Activated T-cell treated with anti-CD3 and anti-CD28 coated beads, Interleukin-2, amount 50 U/mL, for 4 hours (primary cell): ENCODE data around the gene TMEM141. TPM values are rescaled to one million over a fixed set of nuclear protein-coding genes. Genes with fewer than 3 reads are reported as not detected.
"Not testable (repeated sequence)": the region's sequence is repeated elsewhere in the genome, so short reads cannot be mapped to it uniquely, and the experiment has no call there.

Experiments used
- ATAC-seq, 2 donors: fragments of 200-7000 bp; cut with Tn5 transposase; one replicate each; pipeline ENCODE4 v1.10.0; 2021
- DNase-seq: peaks from one replicate; pipeline ENCODE4 v3.0.0-alpha.2; 2020
- H3K27me3 Mint-ChIP-seq: one replicate; pipeline ENCODE4 v1.8.0; 2021; ENCODE audit warnings: low read depth, mixed read lengths
- H3K36me3 Mint-ChIP-seq: one replicate; pipeline ENCODE4 v1.8.0; 2022; ENCODE audit warnings: mixed read lengths; ENCODE audit not compliant: insufficient read depth
- H3K4me1 Mint-ChIP-seq: one replicate; pipeline ENCODE4 v1.8.0; 2021; ENCODE audit warnings: low read depth, mixed read lengths
- H3K4me3 Mint-ChIP-seq: one replicate; pipeline ENCODE4 v1.8.0; 2021; ENCODE audit warnings: mild to moderate bottlenecking, moderate library complexity, mixed read lengths
- H3K9me3 Mint-ChIP-seq: one replicate; pipeline ENCODE4 v1.8.0; 2021; ENCODE audit warnings: mixed read lengths
- total RNA-seq, 3 donors: library from RNA; stranded (reverse); gene quantifications; one replicate each; pipeline ENCODE4 v1.2.1, GENCODE V29; 2021

TMEM141 gene
- total RNA-seq, 3 donors from 2014 or later = 49.5 to 53.0 (median 51.9) TPM

DNA sequence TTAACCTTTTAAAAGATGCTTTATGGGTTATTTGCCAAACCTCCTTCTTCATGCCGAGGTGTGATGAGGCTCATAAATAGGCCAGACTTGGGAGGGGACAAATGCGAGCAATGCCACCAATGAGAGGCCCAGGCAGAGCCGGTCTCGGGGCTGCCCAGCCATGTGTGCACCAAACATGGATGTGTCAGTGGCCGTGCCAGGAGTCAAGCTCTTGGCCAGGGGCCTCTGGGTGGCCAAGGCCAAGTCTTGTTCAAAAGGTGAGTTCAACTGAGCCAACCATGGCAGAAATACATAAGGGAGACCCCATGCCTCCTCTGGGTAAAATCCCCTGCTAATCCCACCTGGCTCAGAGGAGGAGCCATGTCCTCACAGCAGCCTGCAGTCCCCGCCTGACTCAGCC lies 16.0 kb upstream of the TMEM141 start:
- Mint-ChIP-seq H3K4me3 (no peak overlapping the region), H3K9me3 (peaks cover 7% of the 10 kb centered on the region), H3K4me1 (no peaks in the 10 kb centered on the region), H3K36me3 (no peaks in the 10 kb centered on the region), H3K27me3 (peaks cover 23% of the 10 kb centered on the region)
- DNase-seq (no peak), ATAC-seq (no peak)

DNA sequence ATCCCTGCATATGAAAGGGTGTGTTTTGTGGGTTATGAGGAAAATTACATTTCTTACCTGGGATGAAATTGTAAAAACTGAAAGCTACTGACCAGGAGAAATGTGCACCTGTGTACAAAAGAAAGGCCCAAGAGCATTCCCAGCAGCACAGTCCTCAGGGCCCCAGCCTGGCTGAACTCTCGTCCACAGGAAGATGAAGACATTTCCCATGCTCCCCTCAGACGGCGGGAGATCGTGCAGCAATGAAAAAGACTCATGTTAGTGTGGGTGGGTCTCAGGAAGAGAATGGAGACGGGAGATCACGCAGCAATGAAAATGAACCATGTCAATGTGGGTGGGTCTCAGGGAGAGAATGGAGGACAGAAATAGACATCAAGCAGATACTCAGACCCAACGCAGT lies 14.2 kb upstream of the TMEM141 start:
- no peaks in the 10 kb centered on the region for H3K4me1 Mint-ChIP-seq
- peaks cover 7% of the 10 kb centered on the region for H3K9me3 Mint-ChIP-seq
- DNase-seq = no peak
- no peak overlapping the region for H3K4me3 Mint-ChIP-seq
- no peaks in the 10 kb centered on the region for H3K36me3 Mint-ChIP-seq
- ATAC-seq = no peak
- peaks cover 23% of the 10 kb centered on the region for H3K27me3 Mint-ChIP-seq

DNA sequence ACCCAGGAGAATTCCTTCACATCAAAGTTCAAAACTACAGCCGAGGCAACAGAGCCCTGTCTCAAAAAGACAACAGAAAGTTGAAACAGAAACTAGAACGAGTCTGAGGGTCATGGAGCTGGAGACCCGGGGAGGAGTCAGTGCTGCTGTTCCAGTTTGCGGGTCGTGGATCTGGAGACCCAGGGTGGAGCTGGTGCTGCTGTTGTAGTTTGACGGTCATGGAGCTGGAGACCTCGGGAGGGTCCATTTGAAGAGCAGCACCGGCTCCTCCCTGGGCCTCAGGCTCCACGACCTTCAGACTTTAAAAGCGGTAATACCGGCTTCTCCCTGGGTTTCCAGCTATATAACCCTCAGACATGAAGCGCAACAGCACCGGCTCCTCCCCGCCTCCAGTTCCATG lies 13.8 kb upstream of the TMEM141 start:
- H3K9me3 Mint-ChIP-seq = peaks cover 7% of the 10 kb centered on the region

DNA sequence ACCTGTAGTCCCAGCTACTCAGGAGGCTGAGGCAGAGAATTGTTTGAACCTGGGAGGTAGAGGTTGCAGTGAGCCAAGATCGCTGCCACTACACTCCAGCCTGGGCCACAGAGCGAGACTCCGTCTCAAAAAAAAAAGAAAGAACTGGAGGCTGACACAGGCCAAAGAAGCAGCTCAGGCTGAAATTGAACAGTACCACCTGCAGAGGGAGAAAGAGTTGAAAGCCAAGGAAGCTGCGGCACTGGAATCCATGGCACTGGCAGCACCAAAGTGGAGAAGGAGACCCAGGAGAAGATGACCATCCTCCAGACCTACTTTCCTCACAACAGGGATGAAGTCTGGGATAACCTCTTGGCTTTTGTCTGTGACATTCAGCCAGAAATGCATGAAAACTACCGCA lies 11.3 kb upstream of the TMEM141 start:
- ATAC-seq = no peak

More for the DNA sequence above, 13.8 kb upstream of the TMEM141 start:
- DNase-seq (no peak), ATAC-seq (no peak)
- Mint-ChIP-seq H3K27me3 (peaks cover 23% of the 10 kb centered on the region), H3K36me3 (no peaks in the 10 kb centered on the region), H3K4me3 (no peak overlapping the region), H3K4me1 (no peaks in the 10 kb centered on the region)

DNA sequence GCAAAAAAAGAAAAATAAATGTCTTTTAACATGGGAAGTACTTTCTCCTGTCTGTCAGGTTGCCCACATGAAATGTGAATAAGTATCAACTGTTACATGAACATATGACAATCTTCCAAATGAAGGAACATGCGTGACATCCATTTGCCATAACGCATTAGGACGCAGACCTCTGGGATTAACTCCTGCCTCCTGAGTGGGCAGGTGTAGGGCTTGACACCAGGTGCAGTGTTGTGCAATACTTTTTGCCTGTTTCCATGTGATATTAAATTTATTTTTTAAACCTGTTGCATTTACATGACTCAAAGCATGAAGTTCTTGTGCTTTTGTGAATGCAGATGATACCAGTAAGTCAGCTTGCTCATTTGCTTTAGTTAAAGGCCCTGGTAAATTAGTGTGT lies 8.7 kb upstream of the TMEM141 start:
- no peak overlapping the region for H3K4me3 Mint-ChIP-seq
- H3K9me3 Mint-ChIP-seq = no peaks in the 10 kb centered on the region
- no peaks in the 10 kb centered on the region for H3K36me3 Mint-ChIP-seq
- no peak for ATAC-seq
- no peak for DNase-seq
- peaks cover 20% of the 10 kb centered on the region for H3K27me3 Mint-ChIP-seq
- no peaks in the 10 kb centered on the region for H3K4me1 Mint-ChIP-seq

More for the DNA sequence above, 11.3 kb upstream of the TMEM141 start:
- H3K4me3 Mint-ChIP-seq = no peak overlapping the region
- DNase-seq = no peak
- peaks cover 21% of the 10 kb centered on the region for H3K27me3 Mint-ChIP-seq
- H3K4me1 Mint-ChIP-seq = no peaks in the 10 kb centered on the region
- no peaks in the 10 kb centered on the region for H3K9me3 Mint-ChIP-seq
- no peaks in the 10 kb centered on the region for H3K36me3 Mint-ChIP-seq

DNA sequence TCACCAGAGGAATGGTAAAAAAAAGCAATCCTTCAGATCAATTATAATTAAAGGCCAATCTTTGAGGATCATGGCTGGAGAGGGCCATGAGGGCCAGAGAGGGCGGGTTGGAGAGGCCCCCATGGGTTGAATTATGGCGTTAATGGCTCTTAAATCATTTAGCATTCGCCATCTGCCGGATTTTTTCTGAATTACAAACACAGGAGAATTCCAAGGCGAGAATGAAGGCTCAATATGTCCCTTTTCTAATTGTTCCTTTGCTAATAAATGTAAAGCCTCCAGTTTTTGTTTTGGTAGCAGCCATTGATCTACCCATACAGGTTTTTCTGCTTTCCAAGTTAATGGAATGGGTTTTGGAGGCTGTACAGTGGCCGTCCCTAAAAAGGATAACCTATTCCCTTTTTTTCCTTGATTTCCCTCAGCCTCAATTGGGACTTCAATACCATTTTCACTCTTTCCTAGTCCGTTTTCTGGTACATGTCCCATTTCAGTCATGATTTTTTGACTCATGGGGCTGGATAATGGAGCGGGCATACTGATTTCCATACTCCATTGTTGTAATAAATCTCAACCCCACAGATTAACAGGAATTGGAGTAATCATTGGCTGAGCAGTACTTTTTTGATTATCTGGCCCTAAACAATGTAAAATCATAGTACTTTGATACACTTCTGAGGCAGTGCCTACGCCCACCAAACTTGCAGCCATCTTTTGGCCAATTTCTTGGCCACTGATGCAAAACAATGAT lies 6.7 kb upstream of the TMEM141 start:
- DNase-seq (no peak), ATAC-seq (no peak)
- peaks cover 3% of the 10 kb centered on the region for H3K27me3 Mint-ChIP-seq
- no peaks in the 10 kb centered on the region for H3K9me3 Mint-ChIP-seq
- peaks cover 7% of the 10 kb centered on the region for H3K4me1 Mint-ChIP-seq
- H3K36me3 Mint-ChIP-seq = no peaks in the 10 kb centered on the region
- H3K4me3 Mint-ChIP-seq = no peak overlapping the region

DNA sequence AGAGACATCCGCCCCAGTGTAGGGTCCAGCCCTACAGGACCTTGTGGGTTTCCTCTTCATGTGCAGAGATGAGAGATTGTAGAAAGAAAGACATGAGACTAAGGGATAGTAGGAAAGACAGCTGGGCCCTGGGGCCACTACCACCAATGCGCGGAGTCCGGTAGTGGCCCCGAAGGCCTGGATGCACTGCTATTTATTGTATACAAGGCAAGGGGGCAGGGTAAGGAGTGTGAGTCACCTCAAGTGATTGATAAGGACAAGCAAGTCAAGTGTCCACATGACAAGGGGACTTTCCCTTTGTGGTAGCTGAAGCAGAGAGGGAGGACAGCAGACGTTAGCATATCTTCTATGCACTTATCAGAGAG lies 6.2 kb upstream of the TMEM141 start:
- Mint-ChIP-seq H3K4me3 (no peak overlapping the region), H3K4me1 (peaks cover 7% of the 10 kb centered on the region), H3K9me3 (no peaks in the 10 kb centered on the region), H3K27me3 (peaks cover 3% of the 10 kb centered on the region), H3K36me3 (no peaks in the 10 kb centered on the region)
- DNase-seq (no peak), ATAC-seq (peak; percentile 46 to 65)

DNA sequence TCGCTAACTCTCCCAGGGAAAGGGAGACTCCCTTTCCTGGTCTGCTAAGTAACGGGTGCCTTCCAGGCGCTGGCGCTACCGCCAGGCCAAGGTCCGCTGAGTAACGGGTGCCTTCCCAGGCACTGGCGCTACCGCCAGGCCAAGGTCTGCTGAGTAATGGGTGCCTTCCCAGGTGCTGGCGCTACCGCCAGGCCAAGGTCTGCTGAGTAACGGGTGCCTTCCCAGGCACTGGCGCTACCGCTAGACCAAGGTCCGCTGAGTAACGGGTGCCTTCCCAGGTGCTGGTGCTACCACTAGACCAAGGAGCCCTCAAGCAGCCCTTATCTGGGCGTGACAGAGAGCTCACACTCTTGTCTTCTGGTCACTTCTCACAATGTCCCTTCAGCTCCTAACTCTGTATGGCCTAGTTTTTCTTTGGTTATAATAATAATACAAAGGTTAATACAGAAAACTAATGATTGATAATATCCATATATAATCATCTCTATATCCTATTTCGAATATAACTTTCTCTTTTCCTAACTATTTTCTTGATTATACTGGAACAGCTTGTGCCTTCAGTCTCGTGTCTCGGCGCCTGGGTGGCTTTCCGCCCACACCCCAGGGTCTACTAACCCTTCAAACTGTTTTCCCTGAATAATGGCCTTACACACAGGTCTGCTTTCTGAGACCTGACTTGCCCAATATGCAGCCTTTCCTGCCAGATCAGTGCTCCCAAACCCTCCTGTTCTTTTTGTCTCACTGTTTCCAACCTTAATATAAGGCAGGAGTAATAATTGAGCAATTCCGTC lies 5.4 kb upstream of the TMEM141 start:
- not testable (repeated sequence) for H3K4me3 Mint-ChIP-seq, DNase-seq, H3K27me3 Mint-ChIP-seq, ATAC-seq, H3K36me3 Mint-ChIP-seq, H3K9me3 Mint-ChIP-seq
- peaks cover 10% of the 10 kb centered on the region for H3K4me1 Mint-ChIP-seq

DNA sequence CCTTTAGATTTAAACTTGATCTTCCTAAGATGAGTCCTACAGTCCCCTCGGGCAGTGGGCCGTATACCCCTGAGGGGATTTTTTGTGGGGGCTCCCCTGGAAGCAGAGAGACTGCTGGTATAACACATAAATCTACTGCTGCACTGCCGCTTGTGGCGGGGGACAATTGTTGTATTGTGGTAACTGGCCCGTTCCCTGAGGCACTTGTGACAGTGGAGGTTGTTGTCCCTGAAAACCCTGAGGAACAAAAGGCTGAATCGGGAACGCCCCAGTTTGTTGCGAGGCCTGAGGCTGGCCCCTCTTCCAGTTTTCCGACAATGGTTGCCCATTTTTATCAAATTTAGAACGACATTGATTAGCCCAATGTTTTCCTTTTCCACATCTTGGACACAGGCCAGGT lies 4.7 kb upstream of the TMEM141 start:
- ATAC-seq = no peak
- H3K4me1 Mint-ChIP-seq = peaks cover 10% of the 10 kb centered on the region
- no peak for DNase-seq
- H3K36me3 Mint-ChIP-seq = no peaks in the 10 kb centered on the region
- no peak overlapping the region for H3K4me3 Mint-ChIP-seq
- no peaks in the 10 kb centered on the region for H3K9me3 Mint-ChIP-seq
- H3K27me3 Mint-ChIP-seq = peaks cover 3% of the 10 kb centered on the region

DNA sequence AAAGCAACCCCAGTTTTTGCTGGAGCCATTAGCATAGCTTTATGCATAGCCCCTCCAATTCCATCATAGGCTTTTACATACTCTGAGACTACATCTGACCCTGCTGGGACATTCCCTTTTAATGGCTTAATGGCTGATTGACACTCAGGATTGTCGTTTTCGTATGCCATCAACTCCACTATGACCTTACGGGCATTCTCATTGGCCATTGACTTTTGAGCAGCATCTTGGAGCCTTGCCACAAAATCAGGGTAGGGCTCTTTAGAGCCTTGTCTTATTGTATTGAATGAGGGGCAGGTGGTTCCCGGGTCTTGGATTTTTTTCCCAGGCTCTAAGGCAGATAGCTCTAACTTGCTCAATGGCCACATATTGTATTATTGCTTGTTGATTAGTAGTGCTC lies 4.2 kb upstream of the TMEM141 start:
- DNase-seq, H3K36me3 Mint-ChIP-seq, ATAC-seq, H3K27me3 Mint-ChIP-seq, H3K9me3 Mint-ChIP-seq, H3K4me3 Mint-ChIP-seq: not testable (repeated sequence)
- H3K4me1 Mint-ChIP-seq = peaks cover 12% of the 10 kb centered on the region

DNA sequence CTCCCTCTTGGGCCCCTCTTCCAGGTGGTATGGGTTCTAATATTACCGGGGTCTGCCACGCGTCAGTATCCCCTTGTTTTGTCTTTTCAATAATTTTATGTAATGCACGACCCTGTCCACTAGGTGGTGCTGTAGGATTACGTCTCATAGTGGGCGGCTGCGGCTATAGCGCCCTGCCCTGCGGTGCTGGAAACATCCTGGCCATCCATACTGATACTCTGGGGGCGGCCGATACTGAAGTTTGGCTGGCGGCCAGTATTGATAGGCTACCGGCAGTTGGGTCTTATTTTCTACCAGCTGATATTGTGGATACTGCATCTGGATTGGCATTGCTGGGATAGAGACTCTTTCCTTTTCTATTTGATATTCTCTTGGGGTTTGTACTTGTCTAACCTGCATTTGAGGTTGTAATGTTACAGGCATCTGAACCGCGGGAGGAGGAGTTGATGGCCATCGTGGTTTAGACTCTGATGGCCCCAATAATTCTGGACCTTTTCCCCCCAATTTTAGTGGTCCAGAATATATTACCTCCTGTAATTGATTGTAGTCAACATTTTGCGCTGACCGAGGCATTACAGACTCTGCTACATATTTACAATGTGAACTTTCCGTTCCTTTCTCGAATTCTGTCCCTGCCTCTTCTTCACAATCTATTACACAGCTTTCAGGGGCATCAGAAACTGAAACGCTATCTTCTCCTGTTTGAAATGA lies 3.3 kb upstream of the TMEM141 start:
- ATAC-seq (no peak), DNase-seq (peak; percentile 57)
- Mint-ChIP-seq H3K4me3 (no peak overlapping the region), H3K27me3 (peaks cover 3% of the 10 kb centered on the region), H3K4me1 (peaks cover 17% of the 10 kb centered on the region), H3K9me3 (no peaks in the 10 kb centered on the region), H3K36me3 (no peaks in the 10 kb centered on the region)

DNA sequence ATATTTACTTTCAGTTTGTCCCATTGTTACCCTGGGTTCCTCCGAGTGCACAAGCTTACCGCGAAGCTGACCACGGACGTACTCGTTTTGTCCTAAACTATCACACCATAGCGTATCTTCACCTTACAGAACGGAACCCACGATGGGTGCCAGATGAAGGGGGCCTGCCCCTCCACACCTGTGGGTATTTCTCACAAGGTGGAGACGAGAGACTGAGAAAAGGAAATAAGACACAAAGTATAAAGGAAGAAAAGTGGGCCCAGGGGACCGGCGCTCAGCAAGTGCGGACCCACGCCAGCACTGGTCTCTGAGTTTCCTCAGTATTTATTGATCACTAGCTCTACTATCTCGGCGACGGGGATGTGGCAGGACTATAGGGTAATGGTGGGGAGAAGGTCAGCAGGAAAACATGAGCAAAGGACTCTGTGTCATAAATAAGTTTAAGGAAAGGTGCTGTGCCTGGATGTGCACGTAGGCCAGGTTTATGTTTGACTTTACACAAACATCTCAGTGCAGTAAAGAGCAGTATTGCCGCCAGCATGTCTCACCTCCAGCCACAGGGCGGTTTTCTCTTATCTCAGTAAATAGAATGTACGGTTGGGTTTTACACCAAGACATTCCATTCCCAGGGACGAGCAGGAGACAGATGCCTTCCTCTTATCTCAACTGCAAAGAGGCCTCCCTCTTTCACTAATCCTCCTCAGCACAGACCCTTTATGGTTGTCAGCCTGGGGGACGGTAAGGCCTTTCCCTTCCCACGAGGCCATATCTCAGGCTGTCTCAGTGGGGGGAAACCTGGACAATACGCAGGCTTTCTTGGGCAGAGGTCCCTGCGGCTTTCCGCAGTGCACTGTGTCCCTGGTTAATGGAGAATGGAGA lies 2.3 kb upstream of the TMEM141 start:
- peaks cover 19% of the 10 kb centered on the region for H3K4me1 Mint-ChIP-seq
- ATAC-seq, DNase-seq, H3K36me3 Mint-ChIP-seq, H3K27me3 Mint-ChIP-seq, H3K4me3 Mint-ChIP-seq, H3K9me3 Mint-ChIP-seq: not testable (repeated sequence)

DNA sequence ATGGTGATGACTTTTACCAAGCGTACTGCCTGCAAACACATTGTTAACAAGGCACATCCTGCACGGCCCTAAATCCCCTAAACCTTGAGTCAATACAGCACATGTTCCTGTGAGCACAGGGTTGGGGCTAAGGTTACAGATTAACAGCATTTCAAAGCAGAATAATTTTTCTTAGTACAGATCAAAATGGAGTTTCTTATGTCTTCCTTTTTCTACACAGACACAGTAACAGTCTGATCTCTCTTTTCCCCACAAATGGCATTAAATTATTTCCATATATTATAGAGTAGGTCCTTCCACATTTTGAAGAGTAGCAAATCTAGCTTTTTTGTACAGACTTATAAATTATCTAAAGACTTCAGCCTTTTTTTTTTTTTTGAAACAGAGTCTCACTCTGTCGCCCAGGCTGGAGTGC lies 1.6 kb upstream of the TMEM141 start:
- ATAC-seq (no peak), DNase-seq (no peak)
- Mint-ChIP-seq H3K27me3 (peaks cover 3% of the 10 kb centered on the region), H3K9me3 (no peaks in the 10 kb centered on the region), H3K36me3 (no peaks in the 10 kb centered on the region), H3K4me1 (peaks cover 19% of the 10 kb centered on the region), H3K4me3 (no peak overlapping the region)
